CD4-positive, alpha-beta T cell (primary cell): Measurements from ENCODE around the gene RNF20. TPM values are rescaled to one million over a fixed set of nuclear protein-coding genes. Genes with fewer than 3 reads are reported as not detected.
A peak's percentile ranks its signal among the peaks of the same experiment; 100 is the strongest.

Experiments used
- ATAC-seq: fragments of 200-7000 bp; cut with Tn5 transposase; one replicate; pipeline ENCODE4 v1.10.0; 2022; ENCODE audit warnings: mild to moderate bottlenecking; ENCODE audit not compliant: poor library complexity
- CTCF ChIA-PET: fragments of 350-600 bp; sonication (Branson Sonifier 250); formaldehyde crosslinking; loops from one replicate; lab custom pipeline; 2021; ENCODE audit warnings: antibody characterized with exemption, inconsistent platforms; lab: Charles Lee
- POLR2A ChIA-PET: fragments of 350-600 bp; sonication (Branson Sonifier 250); formaldehyde crosslinking; loops from one replicate; lab custom pipeline; 2021; ENCODE audit warnings: antibody characterized with exemption, inconsistent platforms; lab: Charles Lee
- DNase-seq, 14 experiments: peaks; one replicate each; pipeline ENCODE4 v3.0.0-alpha.2; 2013 to 2020; ENCODE audit warnings: mixed read lengths in 2 of 14
- H3K27ac ChIP-seq, 2 donors: one replicate each; pipeline versions ENCODE4 v1.5.1 to v1.7.0; 2013; ENCODE audit warnings: low read length in 2 of 2, low read depth in 1 of 2, mild to moderate bottlenecking in 1 of 2
- H3K27me3 ChIP-seq, 2 experiments: 1 replicate in 1 of 2; 2 replicates in 1 of 2; pipeline versions ENCODE4 v1.6.1 to v1.7.0; 2013; ENCODE audit warnings: low read length in 2 of 2, control low read depth in 1 of 2, mild to moderate bottlenecking in 1 of 2, moderate library complexity in 1 of 2; ENCODE audit not compliant: insufficient read depth in 2 of 2, control insufficient read depth in 1 of 2
- H3K36me3 ChIP-seq: one replicate; pipeline ENCODE4 v1.6.1; 2013; ENCODE audit warnings: low read length, control low read depth; ENCODE audit not compliant: insufficient read depth
- H3K4me1 ChIP-seq: one replicate; pipeline ENCODE4 v1.6.1; 2013; ENCODE audit warnings: low read length, control low read depth; ENCODE audit not compliant: insufficient read depth
- H3K4me3 ChIP-seq: one replicate; pipeline ENCODE4 v1.5.1; 2013; ENCODE audit warnings: mild to moderate bottlenecking, low read length, moderate library complexity
- H3K9me3 ChIP-seq, 2 experiments: 1 replicate in 1 of 2; 2 replicates in 1 of 2; pipeline versions ENCODE4 v1.6.1 to v1.7.0; 2013; ENCODE audit warnings: low read length in 2 of 2, mild to moderate bottlenecking in 2 of 2, control low read depth in 1 of 2, moderate library complexity in 1 of 2; ENCODE audit not compliant: control insufficient read depth in 1 of 2, insufficient read depth in 1 of 2
- H3K27ac Mint-ChIP-seq: one replicate; pipeline ENCODE4 v1.8.0; 2020; ENCODE audit warnings: mixed read lengths
- H3K27me3 Mint-ChIP-seq: one replicate; pipeline ENCODE4 v1.8.0; 2021; ENCODE audit warnings: mixed read lengths
- H3K36me3 Mint-ChIP-seq: one replicate; pipeline ENCODE4 v1.8.0; 2021; ENCODE audit warnings: low read depth, mixed read lengths
- H3K4me1 Mint-ChIP-seq: one replicate; pipeline ENCODE4 v1.8.0; 2021; ENCODE audit warnings: low read depth, mixed read lengths
- H3K4me3 Mint-ChIP-seq: one replicate; pipeline ENCODE4 v1.8.0; 2020; ENCODE audit warnings: mild to moderate bottlenecking, mixed read lengths
- H3K9me3 Mint-ChIP-seq: one replicate; pipeline ENCODE4 v1.8.0; 2020; ENCODE audit warnings: mixed read lengths
- intact Hi-C, 2 experiments: fragments of 100-400 bp; cut with DNase I in 1 of 2; cut with micrococcal nuclease in 1 of 2; formaldehyde crosslinking; loops; one replicate each; pipeline versions ENCODE4 v1.15.1 to v1.9.0; 2023 to 2025; cut with DNase I, micrococcal nuclease
- total RNA-seq, 174 experiments: library from RNA in 2 of 174; stranded (reverse) in 2 of 174; gene quantifications; one replicate each; pipeline ENCODE4 v1.2.3 and lab custom pipeline; 2021 to 2026
- TF ChIP-seq, protein P1 (sequence below): fragments of 200-600 bp; IDR thresholded peaks from one replicate; pipeline ENCODE4 v1.8.0; 2022; ENCODE audit warnings: antibody characterized with exemption, mild to moderate bottlenecking

The RNF20 gene
- total RNA-seq, 2 experiments from 2014 or later, result 26.9 to 27.6 TPM

DNA sequence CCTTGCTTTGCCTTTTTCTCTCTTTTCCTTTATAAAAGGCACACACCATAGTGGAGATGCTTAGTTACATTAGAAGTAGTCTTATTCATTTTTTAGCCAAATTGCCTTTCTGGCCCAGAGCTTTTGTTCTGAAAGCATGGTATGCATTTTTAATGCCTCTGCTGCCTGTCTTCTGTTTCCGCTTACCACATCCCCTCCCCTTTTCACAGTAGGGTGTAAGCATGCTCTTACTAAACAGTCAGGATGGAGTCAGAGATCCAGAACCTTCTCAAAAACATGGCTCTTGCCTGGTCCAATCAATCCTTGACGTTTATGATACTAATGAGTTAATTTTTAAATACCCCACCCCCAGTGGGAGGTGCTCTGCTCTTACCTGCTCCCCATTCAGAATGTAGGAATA is 38.7 kb downstream of the RNF20 start:
- H3K27me3 ChIP-seq, result no peaks in the 10 kb centered on the region
- ChIA-PET CTCF (no interaction called here), POLR2A (interaction anchor here (1.6 to 2.6 kb wide), 4 partner anchors 30 to 174 kb away, joined by 4 to 13 read pairs (median 6); partner anchors contain the start of genes MRPL50, RNF20 and ZNF189)
- Mint-ChIP-seq H3K9me3 (no peaks in the 10 kb centered on the region), H3K27ac (peak overlapping the region; percentile 91), H3K4me1 (peaks cover 83% of the 10 kb centered on the region), H3K4me3 (peak overlapping the region; percentile 40), H3K36me3 (peaks cover 3% of the 10 kb centered on the region), H3K27me3 (no peaks in the 10 kb centered on the region)
- DNase-seq, result peak in 2 of 14 experiments; percentile 21 to 30
- H3K36me3 ChIP-seq, result peaks cover 5% of the 10 kb centered on the region
- H3K4me3 ChIP-seq, result no peak overlapping the region
- H3K27ac ChIP-seq, result peak overlapping the region in 1 of 2 donors; percentile 65
- no peaks in the 10 kb centered on the region for H3K9me3 ChIP-seq
- no peak for ATAC-seq
- intact Hi-C loops, result no loop called here
- H3K4me1 ChIP-seq, result peaks cover 41% of the 10 kb centered on the region
- TF ChIP-seq, protein P1, sequence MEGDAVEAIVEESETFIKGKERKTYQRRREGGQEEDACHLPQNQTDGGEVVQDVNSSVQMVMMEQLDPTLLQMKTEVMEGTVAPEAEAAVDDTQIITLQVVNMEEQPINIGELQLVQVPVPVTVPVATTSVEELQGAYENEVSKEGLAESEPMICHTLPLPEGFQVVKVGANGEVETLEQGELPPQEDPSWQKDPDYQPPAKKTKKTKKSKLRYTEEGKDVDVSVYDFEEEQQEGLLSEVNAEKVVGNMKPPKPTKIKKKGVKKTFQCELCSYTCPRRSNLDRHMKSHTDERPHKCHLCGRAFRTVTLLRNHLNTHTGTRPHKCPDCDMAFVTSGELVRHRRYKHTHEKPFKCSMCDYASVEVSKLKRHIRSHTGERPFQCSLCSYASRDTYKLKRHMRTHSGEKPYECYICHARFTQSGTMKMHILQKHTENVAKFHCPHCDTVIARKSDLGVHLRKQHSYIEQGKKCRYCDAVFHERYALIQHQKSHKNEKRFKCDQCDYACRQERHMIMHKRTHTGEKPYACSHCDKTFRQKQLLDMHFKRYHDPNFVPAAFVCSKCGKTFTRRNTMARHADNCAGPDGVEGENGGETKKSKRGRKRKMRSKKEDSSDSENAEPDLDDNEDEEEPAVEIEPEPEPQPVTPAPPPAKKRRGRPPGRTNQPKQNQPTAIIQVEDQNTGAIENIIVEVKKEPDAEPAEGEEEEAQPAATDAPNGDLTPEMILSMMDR, result no peak

DNA sequence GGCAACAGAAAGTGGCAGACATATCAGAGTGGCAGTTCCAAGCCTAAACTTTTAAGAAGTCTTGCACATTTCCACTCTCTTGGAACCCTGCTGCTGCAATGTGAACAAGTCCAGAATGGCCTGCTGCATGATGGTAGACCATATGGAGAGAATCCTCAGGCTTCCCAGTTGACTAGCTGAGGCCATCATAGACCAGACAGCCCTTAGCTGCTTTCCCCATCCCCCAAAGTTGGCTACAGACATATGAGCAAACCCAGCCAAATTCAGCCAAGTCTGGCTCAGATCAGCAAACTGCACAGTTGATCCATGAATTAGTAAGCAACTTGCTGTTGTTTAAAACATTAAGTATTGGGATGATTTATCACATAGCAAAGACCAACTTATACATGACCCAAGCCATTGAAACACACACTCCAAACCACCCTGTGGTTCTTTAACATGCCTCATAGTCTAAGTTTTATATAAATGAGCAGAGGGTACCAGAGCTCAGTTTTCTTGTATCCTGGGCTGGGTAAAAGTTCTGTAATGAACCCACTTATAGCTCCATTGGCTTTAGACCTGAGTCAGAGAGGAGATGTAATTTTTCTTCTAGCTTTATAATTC is 41.2 kb downstream of the RNF20 start:
- intact Hi-C loops, result no loop called here

GRCh38 chr9:101578378-101578777 is 44.7 kb downstream of the RNF20 start:
- Mint-ChIP-seq H3K27ac (no peak overlapping the region), H3K36me3 (no peaks in the 10 kb centered on the region), H3K4me3 (no peak overlapping the region), H3K4me1 (peaks cover 24% of the 10 kb centered on the region), H3K9me3 (no peaks in the 10 kb centered on the region), H3K27me3 (no peaks in the 10 kb centered on the region)
- Histone ChIP-seq H3K36me3 (no peaks in the 10 kb centered on the region), H3K27me3 (no peaks in the 10 kb centered on the region), H3K4me3 (no peak overlapping the region), H3K4me1 (peaks cover 6% of the 10 kb centered on the region), H3K27ac (no peak overlapping the region), H3K9me3 (no peaks in the 10 kb centered on the region)
- ChIA-PET CTCF (no interaction called here), POLR2A (no interaction called here)
- TF ChIP-seq, protein P1, result no peak
- intact Hi-C loops, result no loop called here
- ATAC-seq (no peak), DNase-seq (peak in 2 of 14 experiments; percentile 19 to 32)

More for the DNA sequence above, 41.2 kb downstream of the RNF20 start:
- POLR2A ChIA-PET, result interaction anchor here (0.9 to 2.6 kb wide), 2 partner anchors 41 to 176 kb away, joined by 4 to 13 read pairs; partner anchors contain the start of genes MRPL50, RNF20 and ZNF189
- Histone ChIP-seq H3K27me3 (no peaks in the 10 kb centered on the region), H3K36me3 (no peaks in the 10 kb centered on the region), H3K27ac (no peak overlapping the region), H3K9me3 (no peaks in the 10 kb centered on the region), H3K4me3 (no peak overlapping the region), H3K4me1 (peaks cover 36% of the 10 kb centered on the region)
- H3K4me3 Mint-ChIP-seq, result no peak overlapping the region
- no peak for DNase-seq
- H3K27ac Mint-ChIP-seq, result peak overlapping the region; percentile 91
- TF ChIP-seq, protein P1, result no peak
- peaks cover 60% of the 10 kb centered on the region for H3K4me1 Mint-ChIP-seq
- H3K36me3 Mint-ChIP-seq, result no peaks in the 10 kb centered on the region
- ATAC-seq, result no peak
- CTCF ChIA-PET, result no interaction called here
- H3K9me3 Mint-ChIP-seq, result no peaks in the 10 kb centered on the region
- H3K27me3 Mint-ChIP-seq, result no peaks in the 10 kb centered on the region
